SH-SY5Y (cell line): ENCODE results near the gene DCAF15.

Source experiments
- GATA2 ChIP-seq: IDR thresholded peaks from 2 replicates; pipeline ENCODE4 v1.6.1; 2011; ENCODE audit warnings: mild to moderate bottlenecking, low read depth, low read length
- GATA3 ChIP-seq: IDR thresholded peaks from 2 replicates; pipeline ENCODE4 v1.6.1; 2011; ENCODE audit warnings: low read depth, mild to moderate bottlenecking, low read length, moderate library complexity

GRCh38 chr19:13965377-13965896 lies 13.1 kb downstream of the DCAF15 start:
- TF ChIP-seq GATA2 (no peak), GATA3 (no peak)
